Peyer's patch (tissue), 4 donors: ENCODE measurements around the gene PWWP2A.

ENCODE experiments used
- CTCF ChIP-seq, 6 experiments: fragments of 450-650 bp in 4 of 6; fragments of 200-600 bp in 2 of 6; sonication (generic) in 1 of 6; IDR thresholded peaks; one replicate each; pipeline ENCODE4 v1.5.1; 2017 to 2019; ENCODE audit warnings: antibody characterized with exemption in 6 of 6, mild to moderate bottlenecking in 3 of 6, moderate library complexity in 1 of 6
- POLR2A ChIP-seq, 2 donors: fragments of 450-650 bp; IDR thresholded peaks; one replicate each; pipeline ENCODE4 v1.5.1; 2017; ENCODE audit warnings: antibody characterized with exemption in 2 of 2, mild to moderate bottlenecking in 2 of 2, moderate library complexity in 2 of 2

- TF ChIP-seq CTCF (IDR thresholded peaks at IDR 0.05) (no peak), POLR2A (IDR thresholded peaks at IDR 0.05) (no peak)
These were observed 32.1 kb downstream of the PWWP2A start for GRCh38 chr5:160087199-160087598.
